MV-4-11 (cell line): Measurements from ENCODE around the gene TTLL5.
"Not testable (repeated sequence)": the region's sequence is repeated elsewhere in the genome, so short reads cannot be mapped to it uniquely, and the experiment has no call there.

ENCODE experiments used
- DNase-seq: peaks from one replicate; lab custom pipeline; 2025; lab: John Stamatoyannopoulos, UW

Gene TTLL5

DNA sequence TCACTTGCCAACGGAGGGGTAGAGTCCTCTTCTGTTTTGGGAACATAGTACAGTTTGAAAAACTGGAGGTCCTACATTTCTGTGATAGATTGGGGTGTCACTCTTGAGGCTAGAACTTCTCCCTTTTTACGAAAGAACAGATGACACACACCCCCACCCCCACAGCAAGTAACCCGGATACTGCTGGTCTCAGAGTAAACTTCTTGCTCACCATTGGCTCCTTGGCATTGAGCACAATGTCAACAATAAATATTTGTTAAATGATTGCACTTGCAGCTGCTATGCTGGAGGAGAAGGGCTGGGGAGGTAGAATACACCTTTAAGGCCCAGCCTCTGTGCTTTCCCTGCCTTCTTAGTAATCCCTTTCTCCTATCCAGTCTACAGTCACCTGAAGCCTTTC lies 170.9 kb downstream of the TTLL5 start:
- no peak for DNase-seq

DNA sequence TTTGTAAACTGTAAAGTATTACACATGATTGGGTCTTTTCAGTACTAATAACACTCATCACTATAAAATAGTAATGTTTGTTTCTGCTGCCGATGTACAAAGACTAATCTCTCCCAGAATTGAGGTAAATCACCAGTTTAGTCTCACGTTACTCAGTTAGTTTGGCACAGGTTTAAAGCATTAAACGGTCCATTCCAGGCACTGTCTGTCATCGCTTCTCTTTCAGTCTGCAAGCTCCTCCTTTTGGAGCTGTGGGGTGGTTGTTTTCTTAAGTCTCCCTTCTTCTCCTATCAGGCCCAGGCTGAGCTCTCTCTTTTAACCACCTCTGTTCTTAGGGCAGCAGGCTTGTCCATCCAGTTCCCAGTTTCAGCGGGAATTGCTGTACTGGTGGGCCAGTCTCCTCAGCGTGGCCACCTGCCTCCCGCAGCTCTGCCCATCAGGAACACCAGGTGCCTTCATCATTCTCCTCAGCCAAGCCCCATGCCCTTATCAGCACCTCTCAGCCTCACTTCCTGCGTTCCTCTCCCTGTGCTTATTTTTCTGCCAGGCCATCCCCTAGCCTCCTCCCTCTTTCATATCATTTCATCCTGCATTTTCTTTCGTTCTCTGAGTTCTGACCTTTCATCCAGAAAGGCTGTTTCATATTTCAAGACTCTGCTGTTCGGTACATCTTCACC lies 171.7 kb downstream of the TTLL5 start:
- DNase-seq = no peak

DNA sequence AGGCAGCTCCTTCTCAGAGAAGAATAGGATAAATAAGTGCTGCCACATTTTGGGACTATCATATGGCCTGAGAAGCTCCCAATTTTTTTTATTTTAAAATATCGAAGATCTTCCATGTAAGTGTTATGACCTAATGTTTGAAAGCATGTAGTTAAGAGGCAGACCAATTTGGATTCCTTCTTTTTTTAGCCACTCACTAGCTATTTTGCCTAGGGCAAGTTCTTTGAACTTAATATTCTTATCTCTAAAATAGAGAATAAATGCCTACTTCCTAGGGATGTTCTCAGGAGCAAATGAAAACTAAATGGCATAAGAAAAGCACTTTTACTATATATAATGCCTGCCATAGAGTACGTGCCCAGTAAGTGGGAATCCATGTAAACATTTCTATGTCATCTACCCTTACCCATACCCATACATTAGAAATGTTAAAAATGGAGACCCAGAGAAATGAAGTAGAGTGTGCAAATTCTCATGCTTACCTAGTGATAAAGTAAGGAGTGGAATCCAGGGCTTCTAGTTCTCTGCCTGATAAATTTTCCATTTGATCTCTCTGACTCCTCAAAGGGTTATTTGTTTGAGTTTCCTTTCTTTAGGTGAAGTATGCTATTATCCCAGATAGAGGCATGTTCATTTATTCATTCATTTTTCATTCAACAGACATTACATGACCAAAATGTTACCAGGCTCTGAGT lies 172.4 kb downstream of the TTLL5 start:
- DNase-seq = no peak

DNA sequence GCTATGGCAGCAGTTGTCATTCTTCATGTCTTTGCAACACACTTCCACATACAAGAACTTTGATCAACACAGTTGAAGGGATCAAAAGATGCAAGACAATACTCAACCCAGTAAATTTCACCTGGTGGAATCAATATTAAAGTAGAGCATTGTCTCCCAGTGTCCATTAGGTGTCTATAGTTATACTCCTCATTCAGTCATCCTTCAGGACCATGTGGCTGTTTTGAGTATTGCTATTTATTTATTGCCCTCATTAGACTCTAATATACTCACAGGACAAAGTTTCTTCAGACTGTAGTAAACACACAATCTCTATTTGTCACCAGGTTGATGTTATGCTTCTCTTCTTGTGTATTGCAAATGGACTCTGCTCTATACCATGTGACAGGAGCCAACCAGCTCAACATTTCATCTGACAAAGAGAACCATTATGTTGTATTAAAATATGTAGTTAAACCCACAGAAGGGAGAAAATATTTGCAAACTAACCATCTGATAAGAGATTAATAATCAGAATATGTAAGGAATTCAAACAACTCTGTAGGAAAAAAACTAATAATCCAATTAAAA lies 174.2 kb downstream of the TTLL5 start:
- DNase-seq = no peak

DNA sequence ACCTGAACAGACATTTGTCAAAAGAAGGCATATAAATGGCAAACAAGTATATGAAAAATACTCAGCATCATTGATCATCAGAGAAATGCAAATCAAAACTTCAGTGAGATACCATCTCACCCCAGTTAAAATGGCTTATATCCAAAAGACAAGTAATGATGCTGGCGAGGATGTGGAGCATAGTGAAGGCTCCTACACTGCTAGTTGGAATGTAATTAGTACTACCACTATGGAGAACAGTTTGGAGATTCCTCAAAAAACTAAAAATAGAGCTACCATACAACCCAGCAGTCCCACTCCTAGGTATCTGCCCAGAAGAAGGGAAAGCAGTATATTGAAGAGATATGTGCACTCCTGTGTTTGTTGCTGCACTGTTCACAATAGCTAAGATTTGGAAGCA lies 174.7 kb downstream of the TTLL5 start:
- DNase-seq = no peak

DNA sequence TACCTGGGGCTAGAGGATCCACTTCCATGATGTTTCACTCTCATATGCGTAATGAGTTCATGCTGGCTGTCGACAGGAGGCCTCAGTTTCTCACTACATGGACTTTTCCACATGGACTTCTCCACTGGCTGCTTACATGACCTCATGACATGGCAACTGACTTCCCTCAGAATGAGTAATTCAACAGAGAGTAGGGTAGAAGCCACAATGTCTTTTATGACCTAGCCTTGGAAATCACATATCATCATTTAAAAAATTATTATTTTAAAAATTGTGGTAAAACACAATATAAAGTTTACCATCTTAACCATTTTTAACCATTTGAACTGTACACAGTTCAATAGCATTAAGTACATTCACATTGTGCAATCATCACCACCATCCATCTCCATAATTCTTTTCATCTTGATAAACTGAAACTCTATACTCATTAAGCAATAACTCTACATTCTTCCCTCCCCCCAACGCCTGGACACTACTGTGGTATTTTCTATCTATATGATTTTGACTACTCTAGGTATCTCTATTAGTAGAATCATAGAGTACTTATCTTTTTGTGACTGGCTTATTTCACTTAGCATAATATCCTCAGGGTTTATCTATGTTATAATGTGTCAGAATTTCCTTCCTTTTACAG lies 176.2 kb downstream of the TTLL5 start:
- peak; percentile 23 for DNase-seq

DNA sequence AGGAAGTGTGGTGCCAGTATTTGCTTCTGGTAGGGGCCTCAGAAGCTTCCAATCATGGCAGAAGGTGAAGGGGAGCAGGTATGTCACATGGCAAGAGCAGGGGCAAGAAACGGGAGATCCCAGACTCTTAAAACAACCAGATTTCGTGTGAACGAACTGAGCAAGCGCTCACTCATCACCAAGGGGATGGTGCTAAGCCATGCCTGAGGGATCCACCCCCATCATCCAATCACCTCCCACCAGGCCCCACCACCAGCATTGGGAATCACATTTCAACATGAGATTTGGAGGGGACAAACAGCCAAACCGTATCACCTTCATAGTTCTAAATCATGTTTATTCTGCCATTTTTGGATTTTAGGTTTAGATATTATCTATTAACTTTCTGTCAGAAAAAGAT lies 179.9 kb downstream of the TTLL5 start:
- DNase-seq = no peak

DNA sequence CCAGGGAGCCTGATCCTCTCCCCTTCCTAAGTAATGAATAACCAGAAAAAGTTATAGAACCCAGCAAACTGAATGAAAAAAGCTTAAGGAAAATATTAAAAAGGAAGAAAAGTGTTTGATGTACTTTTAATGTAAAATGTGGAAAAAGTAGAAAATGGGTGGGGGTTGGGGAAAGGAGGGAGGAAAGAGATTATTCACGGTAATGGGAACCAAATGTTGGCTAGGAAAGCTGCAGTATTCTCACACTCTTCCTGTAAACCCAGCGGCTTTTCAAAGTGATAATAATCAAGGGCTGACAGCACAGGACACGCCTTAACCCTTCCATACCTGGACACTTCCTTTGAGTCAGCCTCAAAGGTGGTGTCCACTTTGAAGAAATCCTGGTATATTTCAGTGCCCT lies 181.5 kb downstream of the TTLL5 start:
- DNase-seq = no peak

DNA sequence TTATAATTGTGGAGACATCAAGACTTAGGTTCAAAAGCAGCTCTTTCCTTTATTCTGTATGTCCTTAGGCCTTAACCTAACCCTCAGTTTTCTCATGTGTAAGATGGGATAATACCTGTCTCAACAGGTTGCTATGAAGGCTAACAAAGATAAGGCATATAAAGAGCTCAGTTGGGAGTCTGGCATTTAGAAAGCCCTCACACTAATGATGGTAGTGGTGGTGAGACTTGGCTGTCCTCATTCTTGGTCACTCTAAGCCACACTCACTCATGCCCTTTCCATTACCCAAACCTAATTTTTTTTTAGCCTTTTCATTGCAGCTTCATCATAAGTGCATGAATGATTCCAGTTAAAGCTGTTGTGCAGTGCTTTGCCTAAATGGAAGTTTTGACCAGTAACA lies 183.4 kb downstream of the TTLL5 start:
- no peak for DNase-seq

DNA sequence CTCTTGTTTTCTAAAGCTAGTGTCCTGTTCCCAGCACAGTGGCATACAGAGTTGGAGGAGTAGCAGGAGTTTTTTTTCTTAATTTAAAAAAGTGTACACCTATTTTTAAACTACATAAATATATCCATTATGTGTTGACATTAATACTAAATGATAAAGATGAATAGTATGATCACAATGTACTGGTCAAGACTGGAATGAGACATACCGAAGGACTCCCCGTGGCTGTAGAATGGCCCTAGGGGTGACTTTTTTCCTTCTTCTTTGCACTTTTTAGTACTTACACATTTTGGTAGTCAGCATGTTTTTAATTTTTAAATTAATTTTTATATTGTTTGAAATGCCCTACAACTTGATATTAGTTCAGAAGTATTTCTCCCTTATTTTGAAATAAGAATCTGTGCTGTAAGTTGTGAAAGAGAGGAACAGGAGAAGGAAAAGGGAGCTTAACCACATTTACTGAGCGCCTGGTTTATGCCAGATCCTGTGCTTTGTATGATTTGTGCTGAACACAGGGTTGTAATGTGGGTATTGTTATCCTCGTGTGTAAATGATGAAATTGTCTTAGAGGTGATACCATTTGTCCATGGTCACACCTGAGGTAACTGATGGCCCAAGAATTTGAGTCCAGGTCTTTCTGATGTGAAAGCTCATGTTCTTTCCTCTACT lies 184.2 kb downstream of the TTLL5 start:
- no peak for DNase-seq

DNA sequence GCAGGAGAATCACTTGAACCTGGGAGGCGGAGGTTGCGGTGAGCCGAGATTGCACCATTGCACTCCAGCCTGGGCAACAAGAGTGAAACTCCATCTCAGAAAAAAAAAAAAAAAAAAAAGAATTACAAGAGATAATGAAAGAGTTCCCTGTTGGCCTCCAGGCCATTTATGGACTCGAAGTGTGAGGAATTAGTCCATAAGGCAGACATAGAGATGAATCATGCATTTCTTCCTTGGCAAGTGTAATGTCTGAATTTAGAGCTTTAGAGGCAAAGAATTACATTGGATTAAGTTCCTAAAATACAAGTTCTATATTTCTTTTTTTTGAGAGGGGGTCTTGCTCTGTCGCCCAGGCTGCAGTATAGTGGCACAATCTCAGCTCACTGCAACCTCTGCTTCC lies 185.6 kb downstream of the TTLL5 start:
- DNase-seq = not testable (repeated sequence)

DNA sequence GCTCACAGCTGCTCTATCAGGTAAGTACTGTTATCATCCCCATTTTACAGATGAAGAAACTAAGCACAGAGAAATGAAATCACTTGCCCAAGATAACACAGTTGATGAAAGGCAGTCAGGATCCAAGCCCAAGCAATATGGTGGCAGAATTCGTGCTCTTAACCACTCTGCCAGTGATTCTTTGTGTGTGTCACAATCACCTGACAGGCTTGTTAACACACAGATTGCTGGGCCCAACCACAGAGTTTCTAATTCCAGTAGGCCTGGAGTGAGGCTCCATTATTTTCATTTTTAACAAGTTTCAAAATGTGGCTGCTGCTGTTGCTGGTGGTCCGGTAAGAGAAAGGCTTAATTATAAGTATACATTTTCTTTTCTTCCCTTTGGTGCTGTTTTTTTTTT lies 186.5 kb downstream of the TTLL5 start:
- DNase-seq = no peak

DNA sequence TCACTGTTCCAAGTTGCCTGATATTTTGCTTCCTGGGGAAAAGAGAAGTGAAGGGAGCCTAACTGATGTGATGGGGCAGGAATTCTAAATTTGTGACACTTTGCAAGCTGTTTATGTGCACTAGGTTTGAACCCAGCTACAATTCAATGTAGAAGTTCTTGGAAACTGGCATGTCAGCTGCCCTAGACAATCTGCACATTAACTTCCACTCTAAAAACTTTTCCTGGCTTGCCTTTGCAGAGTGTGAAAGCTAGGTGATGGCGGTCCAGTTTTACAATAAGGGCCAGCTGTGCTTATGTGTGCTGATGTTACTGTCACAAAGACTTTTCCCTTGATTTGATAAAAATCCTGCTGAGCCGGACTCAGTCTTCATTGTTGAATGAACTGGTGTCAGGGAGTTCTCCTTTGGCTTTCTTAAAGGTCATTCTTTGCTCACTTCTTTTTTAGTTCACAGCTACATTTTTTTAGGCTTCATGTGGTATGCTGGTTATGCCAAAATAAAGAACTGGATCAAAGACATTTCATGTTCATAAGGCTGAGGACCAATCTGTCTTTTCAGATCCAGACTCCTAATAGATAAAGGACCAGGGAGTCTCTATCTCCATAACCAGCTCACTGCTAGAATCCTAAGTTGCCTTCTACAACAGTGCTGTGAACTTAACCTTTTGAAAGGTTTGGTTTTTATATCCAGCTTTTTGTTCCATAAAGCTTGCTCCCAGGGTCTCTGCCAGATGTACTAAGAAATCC lies 187.3 kb downstream of the TTLL5 start:
- no peak for DNase-seq

DNA sequence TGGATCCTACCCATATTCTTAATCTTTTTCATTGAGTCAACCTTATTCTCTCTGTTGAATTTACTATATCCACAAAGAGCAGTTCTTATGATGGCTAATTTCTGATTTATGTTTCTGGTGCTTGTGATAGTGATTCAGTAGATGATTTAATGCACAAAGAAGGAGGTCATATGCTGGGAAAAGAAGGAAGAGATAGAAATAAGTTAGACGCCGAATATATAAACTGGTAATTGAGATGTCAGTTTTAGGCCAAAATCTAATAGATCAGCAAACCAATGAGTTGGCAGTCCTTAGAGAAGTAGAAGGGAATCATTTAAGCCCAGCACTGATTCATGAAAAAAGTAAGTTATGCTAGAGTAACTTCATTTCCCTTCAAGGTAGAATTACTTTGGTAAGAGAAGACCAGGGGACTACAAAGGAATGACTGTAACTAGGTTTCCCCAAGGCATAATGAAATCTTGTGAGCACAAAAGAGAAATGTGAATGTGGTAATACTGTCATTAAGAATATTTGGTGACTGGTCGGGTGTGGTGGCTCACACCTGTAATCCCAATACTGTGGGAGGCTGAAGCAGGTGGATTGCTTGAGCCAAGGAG lies 188.4 kb downstream of the TTLL5 start:
- DNase-seq = no peak

DNA sequence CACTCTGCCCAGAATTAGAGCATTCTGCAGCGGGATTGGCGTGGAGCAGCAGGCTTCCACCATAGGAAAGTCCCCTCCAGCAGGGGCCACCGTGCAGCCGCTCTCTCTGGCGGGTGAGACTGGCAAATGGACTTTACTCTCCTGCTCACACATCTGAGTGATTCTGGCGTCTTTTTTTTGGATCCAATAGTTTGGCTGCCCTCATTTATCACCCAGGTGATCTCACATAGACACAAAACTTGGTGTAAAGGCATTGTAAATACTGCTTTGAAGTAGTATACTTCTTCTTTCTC lies 190.5 kb downstream of the TTLL5 start:
- DNase-seq = no peak

DNA sequence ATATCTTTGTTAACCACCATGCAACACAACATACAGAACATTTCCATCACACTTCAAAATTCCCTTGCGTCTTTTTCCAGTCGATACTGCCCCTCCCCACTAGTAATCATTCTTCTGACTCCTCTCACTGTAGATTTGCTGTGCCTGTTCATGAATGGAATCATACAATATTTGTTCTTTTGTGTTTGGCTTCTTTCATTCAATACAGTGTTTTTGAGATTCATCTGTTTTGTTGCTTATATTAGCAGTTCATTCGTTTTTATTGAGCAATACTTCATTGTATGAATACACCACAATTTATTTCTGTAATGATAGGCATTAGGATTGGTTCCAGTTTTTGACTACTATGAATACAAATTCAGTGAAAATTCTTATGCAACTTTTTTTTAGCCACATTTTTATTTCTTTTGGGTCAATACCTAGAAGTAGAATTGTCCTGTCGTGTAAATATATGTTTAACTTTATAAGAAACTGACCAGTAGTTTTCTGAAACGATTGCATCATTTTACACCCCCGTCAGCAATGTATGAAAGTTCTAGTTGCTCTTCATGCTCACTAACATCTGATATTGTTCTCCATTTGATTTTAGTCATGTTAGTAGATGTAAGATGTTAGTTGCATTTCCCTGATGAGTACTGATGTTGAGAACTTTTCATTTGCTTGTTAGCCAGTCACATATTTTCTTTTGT lies 193.2 kb downstream of the TTLL5 start:
- DNase-seq = peak; percentile 44

DNA sequence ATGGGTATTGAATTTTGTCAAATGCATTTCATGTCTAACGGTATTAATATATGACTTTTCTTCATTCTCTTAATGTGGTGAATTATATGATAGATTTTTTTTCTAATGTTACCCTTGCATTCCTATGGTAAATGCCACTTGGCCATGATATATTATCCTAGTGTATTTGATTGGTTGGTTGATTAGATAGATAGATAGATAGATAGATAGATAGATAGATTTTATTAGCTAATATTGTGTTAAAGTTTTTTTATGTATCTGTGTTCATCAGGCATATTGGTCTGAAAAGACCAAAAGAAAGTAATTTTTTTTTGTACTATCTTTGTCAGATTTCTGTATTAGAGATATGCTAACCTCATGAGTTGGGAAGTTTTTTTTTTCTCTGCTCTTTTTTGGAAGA lies 196.2 kb downstream of the TTLL5 start:
- no peak for DNase-seq

DNA sequence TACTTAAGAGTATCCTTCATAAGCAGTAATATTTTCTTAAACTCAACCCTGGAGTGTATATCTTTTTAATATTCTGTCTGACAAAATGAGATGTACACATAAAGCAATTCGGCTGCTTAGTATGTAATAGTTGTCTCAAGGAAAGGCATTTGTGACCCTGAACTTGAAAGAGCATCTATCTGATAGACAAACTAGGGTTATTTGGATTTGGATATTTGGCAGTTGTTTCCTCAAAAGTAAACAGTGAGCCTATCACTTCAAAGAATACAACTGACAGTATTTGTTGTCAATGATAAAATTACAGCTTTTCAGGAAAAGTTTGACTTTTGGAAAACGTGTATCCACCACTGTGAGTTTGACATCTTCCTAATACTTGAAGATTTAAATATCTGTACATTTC lies 197.3 kb downstream of the TTLL5 start:
- DNase-seq = no peak

DNA sequence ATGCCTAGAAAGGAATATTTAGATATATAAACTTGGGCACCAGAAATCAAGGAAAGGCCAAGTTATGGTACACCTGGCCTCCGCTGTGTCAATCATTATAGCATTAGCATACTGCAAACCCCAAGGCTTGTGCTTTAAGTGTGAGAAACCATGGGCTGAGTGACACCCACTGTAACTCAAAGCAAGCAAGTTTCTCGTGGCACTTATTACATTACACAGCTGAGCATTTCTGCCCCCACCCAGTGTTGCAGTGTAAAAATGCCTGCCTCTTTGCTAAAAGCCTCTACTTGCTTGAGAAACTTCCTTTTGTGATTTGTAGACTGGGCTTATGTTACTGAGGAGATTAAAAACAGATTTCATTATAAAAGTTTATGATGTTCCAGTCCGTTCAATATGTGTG lies 198.7 kb downstream of the TTLL5 start:
- no peak for DNase-seq

DNA sequence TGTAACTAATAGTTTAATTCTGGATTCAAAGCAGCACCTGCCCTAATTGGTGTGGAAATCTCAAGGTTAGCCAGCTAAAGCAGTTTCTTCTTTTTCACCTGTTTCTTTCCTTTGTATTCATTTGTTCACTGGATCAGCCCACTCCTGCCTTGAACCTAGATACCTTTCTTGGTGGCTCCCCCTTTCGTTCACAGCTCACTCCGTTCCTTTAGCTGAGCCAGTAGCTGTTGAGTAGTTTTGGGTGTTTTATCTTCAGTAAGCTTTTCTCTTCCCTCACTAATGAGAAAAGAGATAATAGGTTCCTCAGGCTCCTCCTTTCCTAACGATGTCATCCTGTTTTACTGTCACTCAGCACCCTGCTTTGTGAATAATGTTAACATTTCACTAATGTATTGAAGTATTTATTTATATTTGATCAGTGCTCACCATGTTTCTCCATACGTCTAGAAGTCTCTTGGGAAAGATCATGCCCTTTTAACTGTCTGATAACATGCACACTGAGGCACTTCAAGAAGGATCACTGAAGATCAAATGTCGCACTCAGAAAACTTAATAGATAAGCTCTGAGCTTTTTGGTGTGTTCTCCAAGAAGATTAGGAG lies 199.6 kb downstream of the TTLL5 start:
- DNase-seq = no peak

DNA sequence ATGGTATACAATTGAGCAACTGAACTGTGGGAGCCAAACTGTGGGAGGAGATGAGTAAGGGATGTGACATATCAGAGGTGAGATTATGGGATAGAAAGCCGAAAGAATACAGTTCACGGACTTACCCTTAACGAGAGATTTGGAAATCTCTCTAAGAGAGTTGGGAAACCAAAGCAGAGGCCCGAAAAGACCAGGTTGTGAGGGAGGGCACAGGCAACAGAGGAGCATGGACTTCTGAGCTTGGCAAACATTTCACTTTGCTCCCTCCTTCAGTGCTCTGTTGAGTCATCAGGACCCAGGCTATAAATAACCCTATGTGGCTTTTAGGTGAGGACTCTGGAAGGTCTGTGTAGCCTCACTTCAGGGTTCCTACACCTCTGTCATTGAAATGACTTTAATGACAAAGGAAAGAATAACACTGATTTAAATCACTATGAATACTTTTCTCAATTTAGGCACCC lies 200.1 kb downstream of the TTLL5 start:
- DNase-seq = no peak
